Peyer's patch (tissue), 4 donors: ENCODE results near the gene HYDIN. TPM values are rescaled to one million over a fixed set of nuclear protein-coding genes. Genes with fewer than 3 reads are reported as not detected.

Experiments used
- DNase-seq, 3 donors: peaks; one replicate each; pipeline ENCODE4 v3.0.0-alpha.2; 2017 to 2019
- H3K27ac ChIP-seq, 4 donors: fragments of 200-600 bp; sonication (generic); one replicate each; pipeline ENCODE4 v1.5.1; 2016 to 2019
- H3K27me3 ChIP-seq, 2 donors: fragments of 200-600 bp; sonication (generic); one replicate each; pipeline ENCODE4 v1.5.1; 2019
- H3K36me3 ChIP-seq, 3 donors: fragments of 200-600 bp; sonication (generic); one replicate each; pipeline ENCODE4 v1.5.1; 2016 to 2019
- H3K4me1 ChIP-seq, 4 donors: fragments of 200-600 bp; sonication (generic); one replicate each; pipeline ENCODE4 v1.5.1; 2016 to 2019
- H3K4me3 ChIP-seq, 4 donors: fragments of 200-600 bp; sonication (generic); 1 replicate in 3 of 4; 2 replicates in 1 of 4; pipeline ENCODE4 v1.5.1; 2016 to 2019; ENCODE audit warnings: mild to moderate bottlenecking in 1 of 4
- H3K9me3 ChIP-seq, 4 donors: fragments of 200-600 bp; sonication (generic); one replicate each; pipeline ENCODE4 v1.5.1; 2016 to 2019; ENCODE audit warnings: mild to moderate bottlenecking in 1 of 4
- CTCF ChIP-seq, 6 experiments: fragments of 450-650 bp in 4 of 6; fragments of 200-600 bp in 2 of 6; sonication (generic) in 1 of 6; IDR thresholded peaks; one replicate each; pipeline ENCODE4 v1.5.1; 2017 to 2019; ENCODE audit warnings: antibody characterized with exemption in 6 of 6, mild to moderate bottlenecking in 3 of 6, moderate library complexity in 1 of 6
- POLR2A ChIP-seq, 2 donors: fragments of 450-650 bp; IDR thresholded peaks; one replicate each; pipeline ENCODE4 v1.5.1; 2017; ENCODE audit warnings: antibody characterized with exemption in 2 of 2, mild to moderate bottlenecking in 2 of 2, moderate library complexity in 2 of 2
- total RNA-seq, 4 donors: library from RNA; depleted of rRNA; stranded (reverse); fragments of >200 nt; gene quantifications; one replicate each; pipeline ENCODE4 v1.1.0, GENCODE V29; 2016

HYDIN gene
- total RNA-seq, 4 donors from 2014 or later, result 0.35 to 4.6 (median 3.3) TPM; not detected in 1

DNA sequence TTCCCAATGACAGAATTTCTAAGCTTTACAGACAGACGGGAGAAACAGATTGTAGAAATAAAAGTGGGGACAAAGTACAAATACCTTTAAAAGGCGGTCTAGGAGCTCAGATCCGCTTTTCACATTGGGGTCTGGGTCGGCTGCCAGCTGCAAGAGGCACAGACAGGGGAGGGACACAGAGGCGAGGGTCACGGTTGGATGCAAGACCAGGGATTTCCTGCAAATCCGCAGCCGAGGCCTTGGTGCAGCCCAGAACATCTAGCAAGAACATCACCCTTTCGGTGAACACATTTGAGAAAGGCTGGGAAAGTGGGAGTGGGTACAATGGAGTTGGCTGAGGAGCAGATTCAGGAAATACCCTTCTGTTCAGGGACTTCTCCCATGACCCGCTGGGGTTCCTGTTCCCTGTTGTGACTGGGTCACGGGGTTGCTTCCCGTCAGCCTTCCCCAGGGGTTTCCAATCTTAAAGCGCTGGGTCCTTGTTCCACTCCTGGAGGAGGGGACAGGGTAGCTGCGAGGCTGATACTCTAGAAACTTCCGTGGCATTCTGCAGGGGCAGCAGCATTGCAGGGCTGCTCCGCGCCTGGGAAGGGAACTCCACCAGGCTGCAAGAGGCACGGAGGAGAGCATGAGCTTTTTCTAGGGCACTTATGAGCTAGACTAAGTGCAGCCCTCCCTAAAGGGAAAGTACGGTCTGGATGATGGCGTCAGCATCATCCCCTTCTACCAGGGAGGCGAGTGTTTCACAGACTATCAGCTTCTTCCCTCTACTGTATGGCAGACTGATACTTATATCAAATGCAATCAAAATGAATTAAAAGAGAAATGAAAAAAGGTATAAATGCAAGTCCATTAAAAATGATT, 445.6 kb downstream of the HYDIN start:
- H3K9me3 ChIP-seq, result no peaks in the 10 kb centered on the region
- peaks cover 0 to 70% (median 4%) of the 10 kb centered on the region in 3 donors for H3K36me3 ChIP-seq
- DNase-seq, result no peak
- no peaks in the 10 kb centered on the region for H3K4me1 ChIP-seq
- no peaks in the 10 kb centered on the region for H3K27me3 ChIP-seq
- no peak overlapping the region for H3K4me3 ChIP-seq
- no peak for TF ChIP-seq POLR2A (IDR thresholded peaks at IDR 0.05)
- no peak for TF ChIP-seq CTCF (IDR thresholded peaks at IDR 0.05)
- H3K27ac ChIP-seq, result no peak overlapping the region

DNA sequence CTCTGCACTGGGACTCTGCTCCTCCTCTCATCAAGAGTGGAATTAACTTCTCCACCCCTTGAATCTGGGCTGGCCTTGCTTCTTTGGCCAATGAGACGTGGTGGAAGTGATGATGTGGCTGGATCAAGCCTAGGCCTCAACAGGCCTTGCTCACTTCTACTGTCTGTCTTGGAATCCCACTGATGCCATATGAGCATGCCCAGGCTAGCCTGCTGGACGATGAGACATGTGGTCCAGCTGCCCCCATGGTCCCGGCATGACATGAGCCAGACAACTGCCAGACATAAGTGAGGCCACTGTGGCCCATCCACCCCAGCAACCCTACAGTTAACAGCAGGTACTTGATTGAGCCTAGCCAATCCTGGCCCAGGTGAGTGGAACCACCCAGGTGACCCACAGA, 448.3 kb downstream of the HYDIN start:
- Histone ChIP-seq H3K36me3 (peaks cover 0 to 79% (median 6%) of the 10 kb centered on the region in 3 donors), H3K9me3 (no peaks in the 10 kb centered on the region), H3K27me3 (no peaks in the 10 kb centered on the region), H3K4me3 (no peak overlapping the region), H3K4me1 (no peaks in the 10 kb centered on the region), H3K27ac (no peak overlapping the region)
- DNase-seq, result no peak
- TF ChIP-seq CTCF (IDR thresholded peaks at IDR 0.05), result no peak
- TF ChIP-seq POLR2A (IDR thresholded peaks at IDR 0.05), result no peak

- Histone ChIP-seq H3K4me3 (no peak overlapping the region), H3K36me3 (peaks cover 0 to 79% (median 6%) of the 10 kb centered on the region in 3 donors), H3K9me3 (no peaks in the 10 kb centered on the region), H3K4me1 (no peaks in the 10 kb centered on the region), H3K27ac (no peak overlapping the region), H3K27me3 (no peaks in the 10 kb centered on the region)
- no peak for TF ChIP-seq CTCF (IDR thresholded peaks at IDR 0.05)
- TF ChIP-seq POLR2A (IDR thresholded peaks at IDR 0.05), result no peak
- no peak for DNase-seq
Measured at GRCh38 chr16:70781800-70782199, 448.7 kb downstream of the HYDIN start.

GRCh38 chr16:70780546-70780945, 450.0 kb downstream of the HYDIN start:
- H3K36me3 ChIP-seq, result peaks cover 0 to 78% (median 6%) of the 10 kb centered on the region in 3 donors
- H3K9me3 ChIP-seq, result no peaks in the 10 kb centered on the region
- no peak overlapping the region for H3K4me3 ChIP-seq
- no peak for DNase-seq
- H3K4me1 ChIP-seq, result no peaks in the 10 kb centered on the region
- TF ChIP-seq POLR2A (IDR thresholded peaks at IDR 0.05) (no peak), CTCF (IDR thresholded peaks at IDR 0.05) (no peak)
- H3K27ac ChIP-seq, result no peak overlapping the region
- no peaks in the 10 kb centered on the region for H3K27me3 ChIP-seq

DNA sequence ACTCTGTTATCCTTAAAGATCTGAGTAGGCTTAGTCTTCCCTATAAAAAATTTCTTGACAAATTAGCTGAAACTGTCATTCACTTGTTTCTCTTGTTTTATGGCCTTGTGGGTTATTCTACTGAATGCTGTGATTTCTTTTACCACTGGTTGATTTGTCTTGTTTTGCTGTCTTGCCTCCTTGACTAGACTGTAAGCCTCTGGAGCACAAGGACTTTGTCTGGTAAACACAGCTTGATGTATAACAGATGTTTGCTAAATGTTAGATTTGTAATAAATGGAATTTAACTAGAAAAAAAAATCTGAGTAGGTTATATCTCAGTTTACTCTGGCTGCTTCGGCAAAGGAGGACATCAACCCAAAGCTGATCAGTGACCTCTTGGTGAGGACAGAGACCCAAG, 451.2 kb downstream of the HYDIN start:
- Histone ChIP-seq H3K36me3 (peaks cover 0 to 73% (median 6%) of the 10 kb centered on the region in 3 donors), H3K27me3 (no peaks in the 10 kb centered on the region), H3K27ac (no peak overlapping the region), H3K9me3 (no peaks in the 10 kb centered on the region), H3K4me1 (no peaks in the 10 kb centered on the region), H3K4me3 (no peak overlapping the region)
- no peak for TF ChIP-seq POLR2A (IDR thresholded peaks at IDR 0.05)
- no peak for TF ChIP-seq CTCF (IDR thresholded peaks at IDR 0.05)
- DNase-seq, result no peak
